ENCODE data around the gene PRSS27. TPM values are rescaled to one million over a fixed set of nuclear protein-coding genes. Genes with fewer than 3 reads are reported as not detected.

PRSS27 gene
- total RNA-seq (13.0 and 17.0 TPM in 2 replicates), polyA plus RNA-seq (12.1 and 14.5 TPM in 2 replicates)

- peak within 1 kb of the TSS; percentile 64 for H3K27ac ChIP-seq
- no peaks in the 10 kb centered on the region for H3K9me3 ChIP-seq (ENCODE audit: low read depth)
- H3K4me3 ChIP-seq: peak within 1 kb of the TSS; percentile 49
- DNase-seq (ENCODE audit: low read depth in 1 of 2, low spot score in 1 of 2): no peak
- H3K36me3 ChIP-seq: no peaks in the 10 kb centered on the region
- no peak for TF ChIP-seq CTCF (IDR thresholded peaks at IDR 0.05; ENCODE audit: low read depth, low read length)
- no peaks in the 10 kb centered on the region for H3K4me1 ChIP-seq (ENCODE audit: low read depth)
- no peaks in the 10 kb centered on the region for H3K27me3 ChIP-seq
These were observed at the start of gene PRSS27 for GRCh38 chr16:2720064-2720457. Gene PRSS27, minus strand, starts transcription at chr16:2720224. Its CDS starts 64 bp downstream, at chr16:2720160.

GRCh38 chr16:2769675-2770056, 49.6 kb upstream of the PRSS27 start:
- H3K4me1 ChIP-seq (ENCODE audit: low read depth): no peaks in the 10 kb centered on the region
- H3K27me3 ChIP-seq: no peaks in the 10 kb centered on the region
- DNase-seq (ENCODE audit: low read depth in 1 of 2, low spot score in 1 of 2): peak in 1 of 2 donors; percentile 33
- peaks cover 80% of the 10 kb centered on the region for H3K36me3 ChIP-seq
- H3K27ac ChIP-seq: peak overlapping the region; percentile 60
- TF ChIP-seq CTCF (IDR thresholded peaks at IDR 0.05; ENCODE audit: low read depth, low read length): no peak
- no peaks in the 10 kb centered on the region for H3K9me3 ChIP-seq (ENCODE audit: low read depth)
- no peak overlapping the region for H3K4me3 ChIP-seq

GRCh38 chr16:2769100-2769529, 49.1 kb upstream of the PRSS27 start:
- no peak for DNase-seq (ENCODE audit: low read depth in 1 of 2, low spot score in 1 of 2)
- no peak for TF ChIP-seq CTCF (IDR thresholded peaks at IDR 0.05; ENCODE audit: low read depth, low read length)
- Histone ChIP-seq H3K9me3 (ENCODE audit: low read depth) (no peaks in the 10 kb centered on the region), H3K36me3 (peaks cover 82% of the 10 kb centered on the region), H3K27me3 (no peaks in the 10 kb centered on the region), H3K4me3 (no peak overlapping the region), H3K4me1 (ENCODE audit: low read depth) (no peaks in the 10 kb centered on the region), H3K27ac (peak overlapping the region; percentile 60)

GRCh38 chr16:2768403-2769089, 48.5 kb upstream of the PRSS27 start:
- H3K27me3 ChIP-seq: no peaks in the 10 kb centered on the region
- H3K36me3 ChIP-seq: peaks cover 86% of the 10 kb centered on the region
- H3K27ac ChIP-seq: peak overlapping the region; percentile 60
- TF ChIP-seq CTCF (IDR thresholded peaks at IDR 0.05; ENCODE audit: low read depth, low read length): no peak
- no peaks in the 10 kb centered on the region for H3K4me1 ChIP-seq (ENCODE audit: low read depth)
- no peaks in the 10 kb centered on the region for H3K9me3 ChIP-seq (ENCODE audit: low read depth)
- DNase-seq (ENCODE audit: low read depth in 1 of 2, low spot score in 1 of 2): peak in 1 of 2 donors; percentile 33
- no peak overlapping the region for H3K4me3 ChIP-seq

- Histone ChIP-seq H3K4me3 (no peak overlapping the region), H3K27me3 (no peaks in the 10 kb centered on the region), H3K36me3 (peaks cover 88% of the 10 kb centered on the region), H3K9me3 (ENCODE audit: low read depth) (no peaks in the 10 kb centered on the region), H3K4me1 (ENCODE audit: low read depth) (no peaks in the 10 kb centered on the region), H3K27ac (no peak overlapping the region)
- no peak for TF ChIP-seq CTCF (IDR thresholded peaks at IDR 0.05; ENCODE audit: low read depth, low read length)
- DNase-seq (ENCODE audit: low read depth in 1 of 2, low spot score in 1 of 2): no peak
These were observed 47.9 kb upstream of the PRSS27 start for GRCh38 chr16:2767891-2768290.
